Measurements from ENCODE around the gene IFNAR1. TPM values are rescaled to one million over a fixed set of nuclear protein-coding genes. Genes with fewer than 3 reads are reported as not detected.
"Not testable (repeated sequence)": the region's sequence is repeated elsewhere in the genome, so short reads cannot be mapped to it uniquely, and the experiment has no call there.

The IFNAR1 gene
- total RNA-seq, 1 donor from 2014 or later = 29.5 TPM

DNA sequence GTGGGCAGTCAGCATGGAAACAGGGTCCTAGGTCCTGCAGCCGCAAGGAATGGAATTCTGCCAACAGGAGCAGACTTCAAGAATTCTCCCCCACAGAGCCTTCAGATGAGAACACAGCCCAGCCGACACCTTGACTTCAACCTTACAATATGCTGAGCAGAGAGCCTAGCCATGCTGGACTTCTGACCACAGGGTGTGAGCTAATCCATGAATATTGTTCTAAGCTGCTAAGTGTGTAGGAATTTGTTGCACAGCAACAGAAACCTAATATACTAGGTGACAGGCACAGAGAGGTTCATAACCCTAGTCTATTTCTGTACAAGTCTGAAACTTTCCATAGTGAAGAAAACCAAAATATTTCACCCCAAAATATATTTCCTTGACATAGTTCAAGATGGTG is 45.5 kb downstream of the IFNAR1 start:
- intact Hi-C loops (cut with DNase I) = no loop called here
- DNase-seq (ENCODE audit: low spot score) = no peak

DNA sequence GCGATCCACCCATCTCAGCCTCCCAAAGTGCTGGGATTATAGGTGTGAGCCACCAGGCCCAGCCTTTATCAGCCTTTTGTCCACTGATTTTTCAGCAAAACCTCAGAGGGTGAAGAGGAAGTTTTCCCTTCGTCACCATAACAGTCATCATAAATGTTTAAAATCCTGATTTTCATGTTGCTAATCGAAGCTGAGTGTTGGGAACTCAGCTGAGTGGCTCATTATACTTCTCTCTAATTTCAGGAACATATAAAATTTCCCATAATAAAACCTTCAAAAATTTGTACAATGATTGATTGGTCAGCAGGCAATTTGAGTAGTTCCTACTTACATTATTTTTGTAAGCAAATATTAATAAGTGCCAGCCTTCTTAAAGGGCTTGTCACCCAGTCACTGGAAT is 46.6 kb downstream of the IFNAR1 start:
- intact Hi-C loops (cut with DNase I) = no loop called here
- DNase-seq (ENCODE audit: low spot score) = no peak

DNA sequence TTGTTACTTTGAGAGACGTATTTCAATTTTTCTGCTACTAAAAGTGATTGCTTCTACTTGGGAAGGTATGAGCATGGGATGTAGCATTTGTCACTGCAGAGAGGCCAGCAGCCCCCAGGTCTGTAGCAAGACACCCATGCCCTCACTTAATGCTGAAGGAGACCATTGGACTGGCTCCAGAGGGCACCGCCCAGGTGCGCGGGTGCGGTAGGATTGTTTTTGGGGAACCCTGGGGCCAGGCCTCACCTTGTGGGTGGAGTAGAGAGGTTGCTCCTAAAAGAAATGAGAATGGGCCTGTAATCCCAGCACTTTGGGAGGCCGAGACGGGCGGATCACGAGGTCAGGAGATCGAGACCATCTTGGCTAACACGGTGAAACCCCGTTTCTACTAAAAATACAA is 47.8 kb downstream of the IFNAR1 start:
- no peak for DNase-seq (ENCODE audit: low spot score)
- intact Hi-C loops (cut with DNase I) = no loop called here

DNA sequence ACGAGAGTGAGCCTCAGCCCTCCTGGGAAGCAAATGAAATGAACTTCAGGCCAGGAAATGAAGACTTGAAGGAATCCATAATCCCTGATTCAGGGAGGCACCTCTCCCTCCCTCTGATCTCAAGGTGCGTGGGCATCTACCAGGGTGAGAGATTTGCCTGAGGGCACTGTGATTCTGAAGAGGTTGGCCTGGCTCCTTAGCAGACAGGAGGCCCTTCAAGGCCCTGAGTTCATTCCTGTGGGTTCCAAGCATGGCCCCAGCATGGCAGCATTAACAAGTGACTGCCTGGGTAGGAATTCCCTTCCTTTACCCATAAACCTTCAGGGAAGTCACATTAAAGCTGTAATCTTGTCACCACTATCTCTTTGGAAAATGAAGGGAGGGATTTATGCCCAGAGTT is 48.7 kb downstream of the IFNAR1 start:
- intact Hi-C loops (cut with DNase I) = no loop called here
- DNase-seq (ENCODE audit: low spot score) = no peak

DNA sequence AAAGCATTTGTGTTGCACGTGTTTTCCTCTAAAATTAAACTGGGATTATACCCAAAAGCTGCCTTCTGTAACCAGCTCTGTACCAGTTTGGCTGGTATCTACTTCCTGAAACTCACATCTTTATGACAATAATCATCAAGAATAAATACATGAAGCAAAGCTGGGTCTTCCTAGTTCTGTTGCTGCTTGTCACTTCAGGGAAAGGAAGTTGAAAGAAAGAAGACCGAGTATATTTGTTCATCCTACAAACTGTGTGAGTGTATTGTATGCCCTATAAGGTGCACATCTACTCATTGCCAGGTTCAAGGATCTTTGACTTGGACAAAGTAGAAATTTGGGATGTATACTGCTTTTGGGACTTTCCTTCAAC is 49.3 kb downstream of the IFNAR1 start:
- no peak for DNase-seq (ENCODE audit: low spot score)
- intact Hi-C loops (cut with DNase I) = loop anchor here (2.0 kb wide), 1 partner anchor 175 kb away; no protein-coding TSS in a partner anchor

DNA sequence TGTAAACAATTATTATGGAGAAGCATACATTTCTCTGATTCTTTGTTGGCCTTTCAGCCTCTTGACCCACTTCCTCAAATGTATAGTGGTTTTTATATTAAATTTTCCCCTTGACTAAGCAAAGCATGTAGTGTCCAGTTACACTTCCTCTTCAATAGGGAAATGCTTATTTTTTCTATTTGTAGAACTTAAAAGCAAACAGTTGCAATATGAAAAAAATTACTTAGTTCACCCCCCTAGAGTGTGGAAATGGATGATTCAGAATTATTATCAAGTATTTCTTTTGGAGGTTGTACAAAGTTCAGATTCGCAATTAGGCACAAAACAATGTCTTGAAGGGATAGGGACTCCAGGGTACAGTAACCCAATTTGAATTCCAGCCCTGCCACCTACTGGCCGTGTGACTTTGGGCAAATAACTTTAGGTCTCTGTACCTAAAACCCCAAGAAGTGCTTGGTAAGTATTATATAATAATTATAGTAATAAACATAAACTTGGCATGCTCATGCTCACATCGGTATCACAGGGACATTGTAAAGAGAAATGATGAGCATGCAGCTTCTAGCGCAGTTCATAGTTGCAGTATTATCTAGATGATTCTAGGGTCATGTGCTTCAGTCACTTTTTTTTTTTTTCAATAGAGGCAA is 49.8 kb downstream of the IFNAR1 start:
- intact Hi-C loops (cut with DNase I) = loop anchor here (2.0 kb wide), 1 partner anchor 176 kb away; no protein-coding TSS in a partner anchor
- no peak for DNase-seq (ENCODE audit: low spot score)

DNA sequence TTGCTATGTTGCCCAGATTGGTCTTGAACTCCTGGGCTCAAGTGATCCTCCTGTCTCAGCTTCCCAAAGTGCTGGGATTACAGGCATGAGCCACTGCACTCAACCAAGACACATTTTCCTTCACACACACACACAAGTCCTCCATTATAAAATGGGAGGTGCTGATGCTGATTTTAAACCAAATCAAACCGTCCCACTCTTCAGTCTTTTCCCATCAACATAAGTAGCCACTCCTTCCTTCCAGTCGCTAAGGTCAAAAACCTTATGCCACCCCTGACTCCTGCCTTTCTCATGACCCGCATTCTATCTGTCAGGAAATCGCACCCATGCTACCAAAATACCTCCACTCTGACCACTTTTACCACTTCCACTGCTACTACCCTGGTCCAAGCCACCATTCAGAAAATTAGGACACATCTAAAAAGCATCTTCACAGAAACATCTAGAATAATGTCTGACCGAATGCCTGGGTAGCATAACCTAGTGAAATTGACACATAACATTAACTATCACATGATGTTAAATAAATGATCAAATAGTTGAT is 50.4 kb downstream of the IFNAR1 start:
- no peak for DNase-seq (ENCODE audit: low spot score)
- intact Hi-C loops (cut with DNase I) = loop anchor here (2.0 kb wide), 1 partner anchor 176 kb away; no protein-coding TSS in a partner anchor

DNA sequence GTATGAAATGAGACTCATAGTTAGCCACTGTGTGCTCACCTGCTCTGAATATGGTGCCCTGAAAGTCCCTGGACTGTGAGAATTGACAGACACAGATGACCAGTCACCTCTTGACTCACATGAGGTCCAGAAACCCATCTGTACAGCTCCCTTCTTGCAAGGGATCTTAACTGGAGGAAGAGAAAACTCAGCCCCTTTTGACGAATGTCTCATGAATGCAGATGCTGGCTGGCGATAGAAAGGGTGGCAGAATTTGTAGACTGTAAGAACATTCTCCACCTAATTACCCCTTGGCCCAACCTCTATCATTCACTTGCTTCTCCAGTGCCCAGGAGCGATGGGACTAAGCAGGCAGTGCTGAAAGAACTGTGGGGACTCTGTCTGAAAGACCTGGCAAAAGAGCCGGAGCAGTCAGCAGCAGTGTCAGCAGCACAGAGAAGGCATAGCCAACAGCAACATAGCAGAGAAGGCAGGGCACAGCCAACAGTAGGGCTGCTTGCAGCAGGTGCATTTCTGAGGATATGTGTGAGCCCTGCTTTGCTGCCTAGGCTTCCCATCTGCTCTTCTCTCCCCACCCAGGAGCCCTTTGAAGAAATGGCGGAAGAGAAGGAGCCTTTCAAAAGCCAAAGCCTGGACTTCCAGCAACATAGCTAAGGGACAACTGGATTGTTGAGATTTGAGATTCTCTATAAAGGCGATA is 52.6 kb downstream of the IFNAR1 start:
- intact Hi-C loops (cut with DNase I) = no loop called here
- no peak for DNase-seq (ENCODE audit: low spot score)

DNA sequence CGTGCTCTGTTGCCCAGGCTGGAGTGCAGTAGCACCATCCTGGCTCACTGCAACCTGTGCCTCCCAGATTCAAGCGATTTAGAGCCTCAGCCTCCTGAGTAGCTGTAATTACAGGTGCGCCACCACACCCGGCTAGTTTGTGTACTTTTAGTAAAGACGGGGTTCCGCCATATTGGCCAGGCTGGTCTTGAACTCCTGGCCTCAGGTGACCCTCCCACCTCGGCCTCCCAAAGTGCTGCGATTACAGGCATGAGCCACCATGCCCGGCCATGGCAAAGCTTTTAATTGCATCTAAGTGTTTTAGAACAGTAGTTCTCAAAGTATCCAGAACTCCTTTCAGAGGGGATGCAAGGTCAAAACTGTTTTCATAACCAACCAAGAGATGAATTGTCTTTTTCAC is 53.3 kb downstream of the IFNAR1 start:
- intact Hi-C loops (cut with DNase I) = no loop called here
- DNase-seq (ENCODE audit: low spot score) = no peak

DNA sequence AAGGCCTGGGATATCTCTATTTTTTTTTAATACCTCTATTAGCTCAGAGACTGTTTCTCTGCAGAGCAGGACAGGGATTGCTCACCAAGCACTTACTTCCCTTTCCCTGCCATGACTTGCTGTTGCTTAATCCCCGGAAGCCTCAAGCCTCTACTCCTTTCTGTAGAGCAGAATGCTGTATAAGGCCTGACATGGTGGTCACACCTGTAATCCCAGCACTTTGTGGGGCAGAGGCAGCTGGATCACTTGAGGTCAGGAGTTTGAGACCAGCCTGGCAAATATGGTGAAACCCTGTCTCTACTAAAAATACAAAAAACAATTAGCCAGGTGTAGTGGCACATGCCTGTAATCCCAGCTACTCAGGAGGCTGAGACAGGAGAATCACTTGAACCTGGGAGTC is 55.2 kb downstream of the IFNAR1 start:
- intact Hi-C loops (cut with DNase I) = loop anchor here (2.0 kb wide), 1 partner anchor 23 kb away; the partner anchor contains the start of gene IFNGR2
- DNase-seq (ENCODE audit: low spot score) = not testable (repeated sequence)

DNA sequence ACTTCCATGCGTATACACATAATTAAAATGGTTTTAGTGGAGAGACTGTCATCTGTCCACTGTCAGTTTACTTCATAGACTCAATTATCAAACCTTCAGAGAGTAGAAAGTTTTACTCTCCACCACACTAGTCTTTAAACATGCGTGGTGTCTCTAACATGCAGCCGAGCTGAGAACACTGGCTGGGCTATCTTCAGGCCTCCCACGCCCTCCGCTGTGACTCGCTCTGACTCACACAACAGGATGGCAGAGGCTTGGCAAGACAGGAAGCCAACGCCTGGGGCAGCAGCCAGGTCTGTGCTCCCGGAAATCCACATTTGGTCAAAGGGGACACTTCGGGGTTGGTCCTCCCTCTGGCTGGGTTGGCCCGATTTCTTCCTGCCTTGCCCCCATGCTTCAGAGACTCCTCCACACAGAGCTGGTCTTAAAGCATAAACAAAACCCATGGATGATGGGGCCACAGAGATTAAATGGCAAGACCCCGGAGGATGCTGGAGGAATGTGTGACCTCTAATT is 55.8 kb downstream of the IFNAR1 start:
- DNase-seq (ENCODE audit: low spot score) = peak; percentile 97
- intact Hi-C loops (cut with DNase I) = loop anchor here (2.0 kb wide), 1 partner anchor 22 kb away; the partner anchor contains the start of gene IFNGR2

DNA sequence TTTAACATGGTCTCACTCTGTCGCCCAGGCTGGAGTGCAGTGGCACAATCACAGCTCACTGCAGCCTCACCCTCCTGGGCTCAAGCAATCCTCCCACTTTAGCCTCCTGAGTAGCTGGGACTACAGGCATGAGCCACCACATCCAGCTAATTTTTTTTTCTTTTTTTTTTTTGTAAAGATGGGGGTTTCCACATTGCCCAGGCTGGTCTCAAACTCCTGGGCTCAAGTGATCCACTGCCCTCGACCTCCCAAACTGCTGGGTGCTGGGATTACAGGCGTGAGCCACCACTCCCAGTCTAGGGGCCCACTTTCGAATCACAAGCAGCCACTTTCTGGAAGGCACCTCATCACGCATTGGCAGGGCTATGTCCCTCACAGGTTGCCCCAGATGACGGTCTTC is 56.6 kb downstream of the IFNAR1 start:
- intact Hi-C loops (cut with DNase I) = loop anchor here (2.0 kb wide), 1 partner anchor 21 kb away; the partner anchor contains the start of gene IFNGR2
- DNase-seq (ENCODE audit: low spot score) = not testable (repeated sequence)

DNA sequence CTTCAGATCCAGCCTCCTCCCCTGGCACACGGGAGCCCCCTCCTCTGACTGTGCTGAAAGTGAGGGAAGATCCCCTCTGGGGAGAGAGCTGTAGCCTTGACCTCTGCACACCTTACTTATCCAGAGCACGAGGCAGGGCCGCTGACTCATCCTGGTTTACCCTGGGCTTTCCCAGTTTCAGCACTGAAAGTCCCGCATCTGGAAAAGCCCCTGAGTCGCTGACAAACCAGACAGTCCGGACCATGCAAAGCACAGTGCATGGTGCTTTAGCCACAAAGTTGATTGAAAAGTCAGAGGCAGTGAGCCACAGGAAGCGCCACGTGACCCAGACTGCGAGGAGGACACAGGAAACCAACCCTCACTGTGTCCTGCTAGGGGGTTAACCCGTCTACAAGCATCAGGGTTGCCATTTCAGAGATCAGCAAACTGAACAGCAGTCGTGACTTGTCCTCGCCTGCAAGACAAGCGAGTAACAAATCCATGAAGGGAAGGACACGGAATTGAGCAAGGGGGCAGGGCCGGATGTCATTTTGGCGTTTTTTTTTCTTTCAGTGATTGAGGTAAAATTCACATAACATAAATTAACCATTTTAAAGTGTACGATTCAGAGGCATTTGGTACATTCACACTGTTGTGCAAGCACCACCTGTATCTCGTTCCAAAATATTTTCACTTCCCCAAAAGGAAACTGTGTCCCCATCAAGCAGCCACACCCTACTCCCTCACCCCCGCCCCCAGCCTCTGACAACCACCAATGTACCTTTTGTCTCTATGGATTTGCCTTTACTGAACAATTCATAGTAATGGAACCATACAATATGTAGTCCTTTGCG is 58.5 kb downstream of the IFNAR1 start:
- intact Hi-C loops (cut with DNase I) = no loop called here
- DNase-seq (ENCODE audit: low spot score) = peak; percentile 87

DNA sequence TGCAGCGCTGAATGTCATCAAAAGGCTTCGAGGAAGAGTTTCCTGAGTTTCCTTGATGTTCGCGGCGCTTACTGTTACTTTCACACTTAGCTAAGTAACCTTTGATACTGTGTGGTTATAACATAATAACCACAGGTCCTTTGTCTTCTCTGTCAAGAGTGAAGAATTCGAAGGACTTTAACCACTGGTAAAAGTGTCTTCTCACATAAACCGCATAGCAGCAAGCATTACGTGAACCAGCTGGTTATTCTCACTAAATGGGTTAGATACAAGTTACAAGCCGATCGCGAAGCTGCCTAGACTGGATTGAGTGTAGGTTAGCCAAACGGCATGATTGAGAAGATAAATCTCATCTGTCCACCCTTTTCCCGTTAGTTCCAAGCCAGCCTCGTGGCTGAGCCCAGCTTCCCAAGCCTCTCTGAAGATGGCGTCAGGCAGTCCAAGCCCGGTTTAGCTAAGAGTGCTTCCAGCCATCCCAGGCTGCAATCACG is 60.1 kb downstream of the IFNAR1 start:
- intact Hi-C loops (cut with DNase I) = no loop called here
- DNase-seq (ENCODE audit: low spot score) = no peak

DNA sequence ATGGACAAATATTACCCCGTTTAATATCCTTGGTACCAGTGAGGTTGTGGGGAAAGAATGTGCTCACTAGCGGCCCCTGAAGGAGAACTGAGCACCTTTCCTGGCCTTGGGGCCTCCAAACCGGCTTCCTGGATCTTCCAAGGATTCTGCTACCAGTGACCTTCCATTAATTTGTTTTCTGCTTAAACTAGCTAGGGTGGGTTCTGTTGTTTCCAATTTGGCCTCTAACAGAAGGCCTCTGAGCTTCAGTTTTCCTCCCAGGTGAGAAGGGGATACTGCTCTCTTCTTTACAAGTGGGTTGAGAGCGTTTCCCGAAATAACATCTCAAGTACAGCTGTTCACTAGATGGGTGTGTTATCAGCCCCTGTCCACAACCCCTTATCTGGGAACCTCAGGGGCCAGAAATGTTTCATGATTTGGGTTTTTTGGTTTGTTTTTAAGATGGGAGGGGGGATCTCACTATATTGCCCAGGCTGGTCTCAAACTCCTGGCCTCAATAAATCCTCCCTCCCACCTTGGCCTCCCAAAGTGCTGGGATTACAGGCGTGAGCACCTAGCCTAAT is 61.5 kb downstream of the IFNAR1 start:
- DNase-seq (ENCODE audit: low spot score) = no peak
- intact Hi-C loops (cut with DNase I) = no loop called here

DNA sequence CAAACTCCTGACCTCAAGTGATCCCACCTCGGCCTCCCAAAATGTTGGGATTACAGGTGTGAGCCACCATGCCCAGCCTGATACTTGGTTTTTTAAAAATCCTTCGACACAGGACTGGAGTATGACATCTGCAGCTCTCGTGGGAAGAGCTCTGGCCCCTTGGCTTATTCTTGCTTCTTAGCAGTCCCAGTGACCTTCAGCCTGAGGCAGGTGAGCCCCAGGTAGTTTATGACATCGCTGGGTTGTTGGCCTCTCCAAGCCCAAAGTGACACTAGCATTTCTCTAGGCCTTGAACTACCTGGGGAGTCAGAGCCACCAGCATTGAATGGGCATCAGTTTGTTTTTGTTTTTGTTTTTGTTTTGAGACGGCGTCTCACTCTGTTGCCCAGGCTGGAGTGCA is 62.5 kb downstream of the IFNAR1 start:
- intact Hi-C loops (cut with DNase I) = no loop called here
- no peak for DNase-seq (ENCODE audit: low spot score)

DNA sequence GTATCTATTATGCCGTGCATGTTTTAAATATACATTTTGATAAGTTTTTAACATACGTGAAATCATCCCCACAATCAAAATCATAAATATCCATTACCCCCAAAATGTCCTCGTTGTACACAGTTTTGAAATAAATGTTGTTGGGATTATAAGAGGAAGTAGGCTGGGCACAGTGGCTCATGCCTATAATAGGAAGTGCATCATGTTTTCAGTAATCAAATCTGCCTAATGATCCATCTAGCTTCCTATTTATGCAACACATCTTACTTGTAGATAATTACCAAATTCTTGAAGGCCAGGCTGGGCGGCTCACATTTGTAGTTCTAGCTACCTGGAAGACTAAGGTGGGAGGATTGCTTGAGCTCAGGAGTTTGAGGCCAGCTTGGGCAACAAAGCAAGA is 63.4 kb downstream of the IFNAR1 start:
- intact Hi-C loops (cut with DNase I) = no loop called here
- DNase-seq (ENCODE audit: low spot score) = no peak

DNA sequence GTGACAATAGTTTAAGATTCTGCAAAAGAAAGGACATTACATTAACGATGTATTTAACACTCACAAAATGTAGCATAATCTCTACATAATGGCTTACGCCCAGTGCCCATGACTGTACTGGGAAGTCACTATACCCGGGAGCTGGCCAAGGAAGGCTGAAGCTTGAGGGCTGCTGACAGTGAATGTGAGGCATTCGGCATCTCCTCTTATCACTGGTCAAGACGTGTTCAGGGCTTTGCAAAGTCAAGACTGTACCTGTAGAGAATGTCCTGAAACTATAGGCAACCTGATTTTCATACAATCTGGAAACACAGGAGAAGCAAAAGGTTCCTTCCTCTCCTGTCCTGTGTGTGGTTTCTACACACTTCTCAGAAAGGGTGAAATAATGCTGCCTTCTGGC is 65.7 kb downstream of the IFNAR1 start:
- DNase-seq (ENCODE audit: low spot score) = no peak
- intact Hi-C loops (cut with DNase I) = no loop called here

DNA sequence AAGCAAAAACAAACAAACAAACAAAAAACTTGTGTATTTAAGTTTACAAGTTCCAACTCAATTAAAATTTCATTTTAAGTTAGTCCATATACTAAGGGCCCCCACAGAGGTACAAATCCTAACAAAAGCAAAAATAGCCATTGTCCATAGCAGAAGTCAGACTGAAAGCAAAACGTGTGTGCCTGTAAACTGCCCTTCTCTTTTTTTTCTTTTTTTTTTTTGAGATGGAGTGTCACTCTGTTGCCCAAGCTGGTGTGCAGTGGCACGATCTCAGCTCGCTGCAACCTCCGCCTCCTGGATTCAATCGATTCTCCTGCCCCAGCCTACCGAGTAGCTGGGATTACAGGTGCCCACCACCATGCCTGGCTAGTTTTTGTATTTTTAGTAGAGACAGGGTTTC is 66.9 kb downstream of the IFNAR1 start:
- intact Hi-C loops (cut with DNase I) = no loop called here
- no peak for DNase-seq (ENCODE audit: low spot score)
